Stimulated activated naive CD4-positive, alpha-beta T cell treated with Interleukin-2 at 50 U/mL for 16 hours (primary cell): ENCODE measurements around the gene CHAC2.
A peak's percentile ranks its signal among the peaks of the same experiment; 100 is the strongest.
"Not testable (repeated sequence)": the region's sequence is repeated elsewhere in the genome, so short reads cannot be mapped to it uniquely, and the experiment has no call there.

ENCODE experiments used
- DNase-seq: peaks from one replicate; lab custom pipeline; 2025; lab: John Stamatoyannopoulos, UW

CHAC2 gene

GRCh38 chr2:53778536-53779162 lies 11.0 kb downstream of the CHAC2 start:
- no peak for DNase-seq

- DNase-seq = no peak
Observed at GRCh38 chr2:53780056-53780455, 12.5 kb downstream of the CHAC2 start.

GRCh38 chr2:53782676-53783075 lies 15.1 kb downstream of the CHAC2 start:
- no peak for DNase-seq

DNA sequence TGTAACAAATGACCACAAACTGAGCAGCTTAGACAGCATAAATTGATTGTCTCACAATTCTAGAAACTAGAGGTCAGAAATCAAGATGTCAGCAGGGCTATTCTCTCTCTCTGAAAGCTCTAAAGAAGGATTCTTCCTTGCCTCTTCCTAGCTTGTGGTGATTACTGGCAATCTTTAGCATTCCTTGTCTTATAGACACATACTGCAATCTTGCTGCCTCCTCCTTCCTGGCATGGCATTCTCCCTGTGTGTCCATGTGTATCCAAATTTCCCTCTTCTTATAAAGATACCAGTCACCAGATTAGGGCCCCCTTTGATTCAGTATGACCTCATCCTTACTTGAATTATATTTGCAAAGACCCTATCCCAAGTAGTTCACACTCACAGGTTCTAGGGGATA lies 16.8 kb downstream of the CHAC2 start:
- DNase-seq = no peak

DNA sequence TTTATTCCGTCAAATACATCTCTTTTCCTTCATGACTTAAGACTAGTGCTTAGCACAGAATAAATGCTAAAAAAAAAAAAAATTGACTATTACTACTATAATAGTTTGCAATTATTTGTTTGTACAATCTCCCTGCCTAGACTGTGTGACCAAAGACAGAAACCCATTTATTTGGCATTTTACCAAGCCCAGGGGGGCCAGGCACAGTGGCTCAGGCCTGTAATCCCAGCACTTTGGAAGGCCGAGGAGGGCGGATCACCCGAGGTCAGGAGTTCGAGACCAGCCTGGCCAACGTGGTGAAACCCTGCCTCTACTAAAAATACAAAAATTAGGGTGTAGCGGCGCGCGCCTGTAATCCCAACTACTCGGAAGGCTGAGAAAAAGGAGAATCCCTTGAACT lies 17.8 kb downstream of the CHAC2 start:
- DNase-seq = no peak

- peak; percentile 12 for DNase-seq
Observed at GRCh38 chr2:53786352-53786704, 18.7 kb downstream of the CHAC2 start.

GRCh38 chr2:53786705-53787613 lies 19.4 kb downstream of the CHAC2 start, which contains the start of the genes ASB3 and ERLEC1:
TSS of gene ASB3 (minus strand) at chr2:53786953. CDS start at chr2:53765572, 21,381 bp downstream.
TSS of gene ERLEC1 (plus strand) at chr2:53787044. CDS start at chr2:53787211, 167 bp downstream.
- peak; percentile 82 for DNase-seq

- no peak for DNase-seq
Observed at GRCh38 chr2:53787614-53788289, 20.1 kb downstream of the CHAC2 start.

DNA sequence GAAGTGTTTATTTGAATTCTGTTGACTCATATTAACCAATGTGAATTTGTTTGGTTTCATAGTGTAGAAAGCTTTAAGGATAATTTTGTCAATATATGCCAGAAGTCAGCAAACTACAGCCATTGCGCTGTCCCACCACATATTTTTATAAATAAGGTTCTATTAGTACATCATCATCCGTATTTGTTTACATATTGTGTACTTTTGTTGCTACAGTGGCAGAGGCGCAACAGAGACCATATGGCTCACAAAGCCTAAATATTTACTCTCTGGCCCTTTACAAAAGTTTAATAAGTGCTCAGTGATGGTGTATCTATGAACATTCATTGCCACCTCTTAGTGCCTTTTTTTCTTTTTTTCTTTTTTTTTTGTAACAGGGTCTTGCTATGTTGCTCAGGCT lies 25.7 kb downstream of the CHAC2 start:
- DNase-seq = no peak

- no peak for DNase-seq
Observed at GRCh38 chr2:53793821-53794220, 26.2 kb downstream of the CHAC2 start.

DNA sequence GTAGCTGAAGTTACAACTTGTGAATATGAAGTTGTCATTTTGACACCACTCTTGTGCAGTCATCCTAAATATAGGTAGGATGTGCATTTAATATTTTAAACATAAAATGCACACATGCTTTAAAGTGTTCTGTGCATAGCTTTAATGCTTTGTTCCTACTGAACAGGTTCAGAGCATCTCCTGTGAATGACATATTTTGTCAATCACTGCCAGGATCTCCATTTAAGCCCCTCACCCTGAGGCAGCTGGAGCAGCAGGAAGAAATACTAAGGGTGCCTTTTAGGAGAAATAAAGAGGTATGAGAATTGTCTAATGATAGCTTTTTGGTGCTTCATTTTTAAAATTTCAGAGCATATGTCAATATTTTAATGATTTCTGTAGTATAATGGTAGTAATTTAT lies 33.9 kb downstream of the CHAC2 start:
- no peak for DNase-seq

DNA sequence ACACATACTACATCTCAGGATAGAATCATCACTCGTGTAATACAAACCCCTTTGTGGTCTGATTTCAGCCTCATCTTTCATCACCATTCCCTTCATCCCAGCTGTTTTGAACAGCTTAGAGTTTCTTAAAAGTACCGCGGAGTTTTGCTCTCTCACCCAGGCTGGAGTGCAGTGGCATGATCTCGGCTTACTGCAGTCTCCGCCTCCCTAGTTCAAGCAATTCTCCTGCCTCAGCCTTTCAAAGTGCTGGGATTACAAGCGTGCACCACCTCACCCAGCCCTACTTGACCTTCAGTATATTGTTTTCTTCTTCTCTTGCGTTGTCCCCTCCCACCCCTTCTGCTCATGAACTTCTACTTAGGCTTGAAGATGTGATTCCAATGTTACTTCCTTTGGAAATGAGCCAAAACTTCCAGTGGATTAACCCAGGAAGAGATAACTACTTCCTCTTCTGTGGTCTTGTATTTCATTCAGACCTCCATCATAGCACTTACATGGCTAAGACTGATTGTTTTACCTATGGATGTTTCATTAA lies 35.1 kb downstream of the CHAC2 start:
- DNase-seq = no peak

- no peak for DNase-seq
Observed at GRCh38 chr2:53811601-53812000, 44.0 kb downstream of the CHAC2 start.

DNA sequence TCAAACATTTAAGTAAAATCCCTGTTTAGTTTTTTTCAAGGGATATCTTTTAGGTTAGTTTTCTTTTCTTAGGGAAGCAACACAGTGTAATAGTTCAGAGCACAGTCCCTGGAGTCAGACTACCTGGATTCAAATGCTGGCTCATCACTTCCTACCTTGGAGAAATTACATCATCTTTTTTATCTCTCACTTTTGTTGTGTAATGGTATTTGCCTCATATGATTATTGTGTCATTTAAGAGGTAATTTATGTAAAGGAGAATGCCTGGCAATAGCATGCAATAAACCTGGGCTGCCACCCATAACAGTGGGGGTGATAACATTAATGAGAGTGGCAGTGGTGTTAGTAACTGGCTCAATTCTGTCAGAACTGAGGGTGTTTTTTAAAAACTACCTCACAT lies 45.5 kb downstream of the CHAC2 start:
- no peak for DNase-seq

GRCh38 chr2:53818854-53819435 lies 51.3 kb downstream of the CHAC2 start:
- DNase-seq = no peak

DNA sequence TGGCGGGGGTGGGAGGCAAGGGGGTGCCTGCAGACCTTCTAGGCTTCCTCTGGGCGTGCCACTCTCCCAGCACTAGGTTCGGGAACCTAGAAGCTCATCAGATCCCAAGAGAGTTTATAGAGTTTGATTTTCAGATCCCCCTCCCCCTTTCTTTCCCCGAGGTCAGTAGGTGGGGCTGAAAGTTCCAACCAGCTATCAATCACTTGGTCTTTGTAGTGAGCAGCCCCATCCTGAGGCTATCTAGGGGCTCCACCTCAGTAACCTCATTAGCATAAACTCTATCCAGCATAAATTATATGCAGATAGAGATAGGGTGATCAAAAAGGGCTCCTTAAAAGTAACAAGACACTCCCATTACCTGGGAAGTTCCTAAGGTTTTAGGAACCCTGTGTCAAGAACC lies 52.0 kb downstream of the CHAC2 start:
- DNase-seq = no peak

DNA sequence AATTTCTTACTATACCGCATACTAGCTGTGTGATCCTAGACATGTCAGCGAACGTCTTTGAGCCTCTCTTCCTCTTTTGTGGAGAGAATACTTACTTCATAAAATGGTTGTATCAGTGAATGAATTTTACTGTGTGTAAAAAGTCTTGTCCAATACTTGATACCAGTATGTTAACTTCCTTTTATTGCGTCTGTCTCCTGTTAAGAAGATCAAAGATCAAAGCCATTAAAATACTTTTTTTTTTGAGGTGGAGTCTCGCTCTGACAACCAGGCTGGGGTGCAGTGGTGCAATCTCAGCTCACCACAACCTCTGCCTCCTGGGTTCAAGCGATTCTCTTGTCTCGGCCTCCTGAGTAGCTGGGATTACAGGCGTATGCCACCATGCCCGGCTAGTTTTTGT lies 52.4 kb downstream of the CHAC2 start:
- no peak for DNase-seq

- no peak for DNase-seq
Observed at GRCh38 chr2:53820711-53821110, 53.1 kb downstream of the CHAC2 start.

DNA sequence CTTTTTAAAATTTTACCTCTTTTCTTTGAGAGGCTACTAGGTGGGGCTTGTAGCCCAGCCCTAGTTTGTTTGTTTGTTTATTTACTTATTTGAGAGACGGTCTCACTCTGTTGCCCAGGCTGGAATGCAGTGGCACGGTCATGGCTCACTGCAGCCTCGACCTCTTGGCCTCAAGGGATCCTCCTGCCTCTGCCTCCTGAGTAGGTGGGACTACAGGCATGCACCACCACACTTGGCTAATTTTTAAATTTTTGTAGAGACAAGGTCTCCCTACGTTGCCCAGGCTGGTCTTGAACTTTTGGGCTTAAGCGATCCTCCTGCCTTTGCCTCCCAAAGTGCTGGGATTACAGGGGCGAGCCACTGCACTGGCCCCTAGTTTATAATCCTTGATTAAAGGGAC lies 54.2 kb downstream of the CHAC2 start:
- DNase-seq = no peak

DNA sequence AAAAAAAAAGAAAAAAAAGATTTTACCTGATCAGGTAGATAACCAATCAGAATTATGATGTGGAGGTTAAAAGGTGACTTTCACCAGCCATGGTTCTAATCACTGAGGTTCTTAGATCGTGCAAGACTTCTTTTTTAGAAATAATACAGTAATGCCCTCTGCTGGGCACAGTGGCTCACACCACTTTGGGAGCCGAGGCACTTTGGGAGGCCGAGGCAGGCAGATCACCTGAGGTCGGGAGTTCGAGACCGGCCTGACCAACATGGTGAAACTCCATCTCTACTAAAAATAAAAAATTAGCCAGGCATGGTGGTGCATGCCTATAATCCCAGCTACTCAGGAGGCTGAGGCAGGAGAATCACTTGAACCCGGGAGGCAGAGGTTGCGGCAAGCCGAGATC lies 56.0 kb downstream of the CHAC2 start:
- DNase-seq = not testable (repeated sequence)
